Kidney (tissue), 14 donors: ENCODE results near the gene SULT2B1. TPM values are rescaled to one million over a fixed set of nuclear protein-coding genes. Genes with fewer than 3 reads are reported as not detected.

ENCODE experiments used
- DNase-seq, 5 donors: peaks; one replicate each; pipeline ENCODE4 v3.0.0-alpha.2; 2013 to 2020
- FAIRE-seq: peaks from 2 replicates; lab custom pipeline; 2012; peaks lifted over from hg19 to GRCh38; lab: Jason Lieb, UNC
- H3K27ac ChIP-seq, 2 donors: one replicate each; pipeline ENCODE4 v1.7.0; 2013; ENCODE audit warnings: low read depth in 2 of 2, low read length in 2 of 2, inconsistent platforms in 1 of 2
- H3K27me3 ChIP-seq: one replicate; pipeline ENCODE4 v1.7.1; 2013; ENCODE audit warnings: low read length, inconsistent platforms; ENCODE audit not compliant: control insufficient read depth, insufficient read depth
- H3K36me3 ChIP-seq, 3 donors: one replicate each; pipeline versions ENCODE4 v1.7.0 to v1.7.1; 2013; ENCODE audit warnings: low read length in 3 of 3, control low read depth in 1 of 3, inconsistent platforms in 1 of 3; ENCODE audit not compliant: insufficient read depth in 3 of 3, control insufficient read depth in 2 of 3
- H3K4me1 ChIP-seq, 3 donors: one replicate each; pipeline versions ENCODE4 v1.7.0 to v1.7.1; 2013; ENCODE audit warnings: low read length in 3 of 3, inconsistent platforms in 1 of 3, low read depth in 1 of 3; ENCODE audit not compliant: control insufficient read depth in 2 of 3, insufficient read depth in 2 of 3
- H3K4me3 ChIP-seq, 3 donors: one replicate each; pipeline versions ENCODE4 v1.7.0 to v1.8.1; 2013; ENCODE audit warnings: low read length in 3 of 3, control low read depth in 1 of 3, inconsistent platforms in 1 of 3
- H3K9ac ChIP-seq, 3 donors: one replicate each; pipeline versions ENCODE4 v1.7.0 to v1.7.1; 2013; ENCODE audit warnings: low read length in 3 of 3, control low read depth in 1 of 3, inconsistent platforms in 1 of 3
- H3K9me3 ChIP-seq, 3 donors: one replicate each; pipeline versions ENCODE4 v1.7.0 to v1.7.1; 2013; ENCODE audit warnings: low read length in 3 of 3, control low read depth in 1 of 3, inconsistent platforms in 1 of 3; ENCODE audit not compliant: control insufficient read depth in 2 of 3, insufficient read depth in 1 of 3
- CTCF ChIP-seq: IDR thresholded peaks from 3 replicates; pipeline ENCODE4 v1.5.1; 2012; ENCODE audit warnings: mild to moderate bottlenecking, moderate library complexity, borderline replicate concordance; ENCODE audit not compliant: insufficient read depth; ENCODE audit errors: extremely low read depth
- intact Hi-C: fragments of 100-400 bp; cut with DNase I; formaldehyde crosslinking; loops from one replicate; pipeline ENCODE4 v1.11.1; 2022
- polyA plus RNA-seq: library from polyadenylated mRNA; stranded (reverse); fragments of 350-450 nt; fragmentation: Illumina TruSeq; extraction: RNeasy Lipid Tissue Mini Kit (QIAGEN cat#74804); gene quantifications from one replicate; pipeline ENCODE4 v1.2.3, GENCODE V29; 2014; ENCODE audit warnings: low read depth, low replicate concordance; ENCODE audit not compliant: insufficient read depth
- total RNA-seq: library from RNA; stranded (reverse); fragmentation: NEBNext Ultra II Directional; extraction: Animal tissue kit (Norgen Biotek cat#: 25700); gene quantifications from one replicate; pipeline ENCODE4 v1.2.1, GENCODE V29; 2021
- donor health status: control.
- donor health status: control.
- donor health status: control.
- donor health status: control.
- donor health status: control.
- donor health status: DM: yes; HTN: yes; CAD: no.
- donor health status: Normal renal cell carcinoma (clear cell type).

Gene SULT2B1
- total and polyA plus RNA-seq, 2 donors from 2014 or later = 2.3 TPM

GRCh38 chr19:48645620-48646000 lies 93.6 kb downstream of the SULT2B1 start:
- H3K9me3 ChIP-seq = no peaks in the 10 kb centered on the region
- intact Hi-C loops = no loop called here
- peak overlapping the region; percentile 87 to 95 for H3K27ac ChIP-seq
- peak in 2 of 5 donors; percentile 18 to 48 for DNase-seq
- FAIRE-seq = no peak
- peak overlapping the region; percentile 10 to 82 (median 15) for H3K9ac ChIP-seq
- H3K4me1 ChIP-seq = peaks cover 0 to 7% (median 0%) of the 10 kb centered on the region in 3 donors
- H3K27me3 ChIP-seq = no peaks in the 10 kb centered on the region
- TF ChIP-seq CTCF = no peak
- H3K36me3 ChIP-seq = no peaks in the 10 kb centered on the region
- H3K4me3 ChIP-seq = peak overlapping the region; percentile 52 to 70 (median 61)

- Histone ChIP-seq H3K9me3 (no peaks in the 10 kb centered on the region), H3K27ac (peak within 1 kb of the TSS; percentile 87 to 95), H3K36me3 (no peaks in the 10 kb centered on the region), H3K4me1 (peaks cover 0 to 7% (median 0%) of the 10 kb centered on the region in 3 donors), H3K4me3 (peak within 1 kb of the TSS; percentile 52 to 70 (median 61)), H3K27me3 (no peaks in the 10 kb centered on the region), H3K9ac (peak within 1 kb of the TSS; percentile 15 to 82 (median 23))
- FAIRE-seq (no peak), DNase-seq (peak; percentile 95 to 97 (median 96))
- TF ChIP-seq CTCF = peak; percentile 88
- intact Hi-C loops = no loop called here
Measured at GRCh38 chr19:48646001-48646721, 94.2 kb downstream of the SULT2B1 start, which contains the start of gene CA11. Gene CA11 (minus strand): TSS chr19:48646187. CDS start chr19:48645632, 555 bp downstream.

GRCh38 chr19:48646722-48647216 lies 94.8 kb downstream of the SULT2B1 start:
- intact Hi-C loops = no loop called here
- peaks cover 0 to 7% (median 0%) of the 10 kb centered on the region in 3 donors for H3K4me1 ChIP-seq
- H3K9ac ChIP-seq = no peak overlapping the region
- no peak for TF ChIP-seq CTCF
- no peaks in the 10 kb centered on the region for H3K27me3 ChIP-seq
- H3K9me3 ChIP-seq = no peaks in the 10 kb centered on the region
- H3K27ac ChIP-seq = no peak overlapping the region
- H3K36me3 ChIP-seq = no peaks in the 10 kb centered on the region
- H3K4me3 ChIP-seq = peak overlapping the region in 1 of 3 donors; percentile 7
- DNase-seq (no peak), FAIRE-seq (no peak)
